WTC11 (cell line): Measurements from ENCODE around the gene ICA1L.

Source experiments
- CTCF ChIP-seq: fragments of 200-600 bp; IDR thresholded peaks from 2 replicates; pipeline ENCODE4 v1.8.0; 2022; ENCODE audit warnings: antibody characterized with exemption
- ESRRA ChIP-seq: sonication (generic); formaldehyde crosslinking; IDR thresholded peaks from 2 replicates; pipeline ENCODE4 v1.8.1; 2022; ENCODE audit warnings: mild to moderate bottlenecking, missing genetic modification reagents, borderline replicate concordance

DNA sequence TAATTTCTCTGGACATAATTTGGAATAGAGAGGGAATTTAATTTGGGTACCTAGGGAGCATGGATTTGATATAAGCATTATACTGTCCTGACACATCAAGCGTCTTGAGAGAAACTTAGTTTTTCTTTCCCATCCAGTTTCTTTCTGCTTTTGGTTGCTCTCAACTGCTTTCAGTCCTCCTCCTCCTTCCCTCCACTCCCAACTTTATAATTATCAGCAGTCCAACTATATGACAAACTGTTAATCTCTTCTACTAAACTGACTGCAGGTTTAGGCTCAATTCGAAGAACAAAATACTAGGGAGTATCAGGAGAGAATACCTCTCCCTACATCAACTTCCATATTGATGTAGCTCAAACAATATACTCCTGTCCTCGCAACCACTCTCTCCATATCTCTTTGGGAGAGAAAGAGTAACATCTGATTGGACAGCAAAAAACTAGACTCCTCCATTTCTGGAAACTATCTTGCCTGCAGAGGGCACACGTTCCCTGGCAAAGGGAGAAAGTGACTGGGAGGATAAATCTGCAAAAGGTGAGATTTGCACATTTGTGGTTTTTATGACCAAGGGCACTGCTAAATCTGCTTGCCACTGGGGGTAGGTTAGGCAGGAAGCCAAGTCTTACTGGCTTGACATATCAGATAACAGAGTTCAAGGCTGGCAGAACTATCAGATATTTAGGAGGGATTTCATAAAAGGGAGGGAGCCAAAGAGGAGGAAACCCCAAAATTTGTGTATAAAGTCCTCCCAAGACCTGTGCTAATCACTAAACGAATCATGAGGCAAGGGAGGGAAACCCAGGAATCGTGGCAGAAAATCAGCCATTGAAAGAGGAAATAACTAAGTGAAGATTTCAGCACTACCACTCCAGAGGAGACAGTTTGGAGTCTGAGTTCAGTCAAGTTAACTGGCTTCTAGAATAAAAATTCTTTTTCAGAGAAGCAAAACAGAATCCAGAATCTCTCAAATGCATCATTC is 40.0 kb downstream of the ICA1L start:
- no peak for TF ChIP-seq ESRRA (CRISPR knock-in tag)
- peak; percentile 40 for TF ChIP-seq CTCF
